Endothelial cell (in vitro differentiated cells): ENCODE results near the gene CEP78. TPM values are rescaled to one million over a fixed set of nuclear protein-coding genes. Genes with fewer than 3 reads are reported as not detected.
A peak's percentile ranks its signal among the peaks of the same experiment; 100 is the strongest.

ENCODE experiments used
- DNase-seq: peaks from one replicate; pipeline ENCODE4 v3.0.0; 2021; ENCODE audit warnings: low spot score
- H3K27ac Mint-ChIP-seq: one replicate; pipeline ENCODE4 v1.8.0; 2021; ENCODE audit warnings: mixed read lengths, inconsistent platforms; ENCODE audit not compliant: unreplicated experiment
- H3K27me3 Mint-ChIP-seq: one replicate; pipeline ENCODE4 v1.8.0; 2021; ENCODE audit warnings: mild to moderate bottlenecking, moderate library complexity, mixed read lengths, inconsistent platforms; ENCODE audit not compliant: unreplicated experiment
- H3K36me3 Mint-ChIP-seq: one replicate; pipeline ENCODE4 v1.8.0; 2021; ENCODE audit warnings: mild to moderate bottlenecking, low read depth, mixed read lengths, inconsistent platforms; ENCODE audit not compliant: unreplicated experiment
- H3K4me1 Mint-ChIP-seq: one replicate; pipeline ENCODE4 v1.8.0; 2021; ENCODE audit warnings: mild to moderate bottlenecking, mixed read lengths, inconsistent platforms; ENCODE audit not compliant: unreplicated experiment
- H3K4me3 Mint-ChIP-seq: one replicate; pipeline ENCODE4 v1.8.0; 2021; ENCODE audit warnings: mild to moderate bottlenecking, mixed read lengths, inconsistent platforms; ENCODE audit not compliant: unreplicated experiment
- H3K9me3 Mint-ChIP-seq: one replicate; pipeline ENCODE4 v1.8.0; 2021; ENCODE audit warnings: mixed read lengths, inconsistent platforms; ENCODE audit not compliant: unreplicated experiment
- CTCF ChIP-seq: fragments of 200-600 bp; sonication (generic); IDR thresholded peaks from one replicate; pipeline ENCODE4 v1.5.0; 2021; ENCODE audit warnings: antibody characterized with exemption; ENCODE audit not compliant: unreplicated experiment
- total RNA-seq: library from RNA; stranded (reverse); fragmentation: NEBNext Ultra II Directional; extraction: Animal tissue kit (Norgen Biotek cat#: 25700); gene quantifications from one replicate; pipeline ENCODE4 v1.2.1, GENCODE V29; 2021; ENCODE audit not compliant: unreplicated experiment

CEP78 gene
- total RNA-seq, 1 donor from 2014 or later, result 21.7 TPM

DNA sequence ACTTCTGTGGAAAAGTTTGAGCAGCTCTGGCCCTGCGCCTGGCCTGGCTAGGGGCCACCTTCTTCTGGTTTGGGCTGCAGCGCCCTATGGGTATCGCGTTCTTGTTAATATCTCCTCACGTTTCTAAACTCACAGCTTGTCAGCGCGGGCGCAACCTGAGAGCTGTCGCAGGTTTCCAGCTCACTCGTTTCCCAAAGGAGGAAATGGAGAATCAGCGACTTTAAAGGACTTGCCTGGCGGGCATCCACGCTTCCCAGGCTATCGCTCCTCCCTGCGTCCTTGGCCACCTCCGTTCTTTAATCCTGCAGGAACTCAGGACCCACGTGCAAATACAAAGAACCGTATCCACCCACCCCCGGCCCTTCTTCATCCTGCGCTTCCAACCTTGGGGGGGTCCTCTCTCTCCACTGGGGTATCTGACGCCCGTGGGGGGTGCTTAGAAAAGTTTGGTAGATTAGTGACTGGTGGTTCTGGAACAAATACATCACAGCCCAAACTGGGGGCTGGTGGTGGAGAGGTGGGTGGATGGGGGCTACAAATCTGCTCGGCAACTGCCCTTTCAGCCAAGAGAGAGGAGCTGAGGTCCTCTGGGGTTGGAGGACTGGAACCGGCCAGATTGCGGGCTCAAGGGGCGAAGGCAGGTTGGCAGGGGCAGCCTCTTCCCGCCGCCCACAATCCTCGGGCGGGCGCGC is 60.5 kb downstream of the CEP78 start:
- TF ChIP-seq CTCF, result no peak
- peak overlapping the region; percentile 89 for H3K4me3 Mint-ChIP-seq
- DNase-seq, result peak; percentile 12
- peaks cover 33% of the 10 kb centered on the region for H3K4me1 Mint-ChIP-seq
- H3K9me3 Mint-ChIP-seq, result no peaks in the 10 kb centered on the region
- H3K27me3 Mint-ChIP-seq, result peaks cover 4% of the 10 kb centered on the region
- H3K27ac Mint-ChIP-seq, result peak overlapping the region; percentile 36
- no peaks in the 10 kb centered on the region for H3K36me3 Mint-ChIP-seq

GRCh38 chr9:78296893-78297671 is 61.2 kb downstream of the CEP78 start, which contains the start of gene PSAT1:
Gene PSAT1 (plus strand): TSS chr9:78297125. CDS start chr9:78297211, 86 bp downstream.
- Mint-ChIP-seq H3K4me1 (peaks cover 26% of the 10 kb centered on the region), H3K27me3 (peaks cover 4% of the 10 kb centered on the region), H3K4me3 (peak within 1 kb of the TSS; percentile 92), H3K36me3 (no peaks in the 10 kb centered on the region), H3K27ac (peak within 1 kb of the TSS; percentile 36), H3K9me3 (no peaks in the 10 kb centered on the region)
- TF ChIP-seq CTCF, result no peak
- peak; percentile 87 for DNase-seq

GRCh38 chr9:78297672-78297961 is 61.7 kb downstream of the CEP78 start:
- Mint-ChIP-seq H3K4me3 (peak overlapping the region; percentile 92), H3K27me3 (peaks cover 4% of the 10 kb centered on the region), H3K27ac (peak overlapping the region; percentile 30), H3K36me3 (no peaks in the 10 kb centered on the region), H3K9me3 (no peaks in the 10 kb centered on the region), H3K4me1 (peaks cover 22% of the 10 kb centered on the region)
- DNase-seq, result no peak
- TF ChIP-seq CTCF, result no peak

GRCh38 chr9:78298046-78298765 is 62.3 kb downstream of the CEP78 start:
- H3K9me3 Mint-ChIP-seq, result no peaks in the 10 kb centered on the region
- DNase-seq, result peak; percentile 19
- peak overlapping the region; percentile 92 for H3K4me3 Mint-ChIP-seq
- TF ChIP-seq CTCF, result no peak
- H3K27me3 Mint-ChIP-seq, result peaks cover 2% of the 10 kb centered on the region
- H3K36me3 Mint-ChIP-seq, result no peaks in the 10 kb centered on the region
- H3K27ac Mint-ChIP-seq, result peak overlapping the region; percentile 30
- H3K4me1 Mint-ChIP-seq, result peaks cover 19% of the 10 kb centered on the region
